Panc1 (cell line): ENCODE data around the gene CUL9.

ENCODE experiments used
- CTCF ChIP-seq: fragments of 450-650 bp; IDR thresholded peaks from 2 replicates; pipeline ENCODE4 v1.5.1; 2017; ENCODE audit warnings: mild to moderate bottlenecking
- REST ChIP-seq, 2 experiments: IDR thresholded peaks; 2 replicates each; pipeline ENCODE4 v1.6.1; 2011 to 2012; ENCODE audit warnings: low read depth in 2 of 2, control low read depth in 1 of 2, low read length in 1 of 2, mild to moderate bottlenecking in 1 of 2, moderate library complexity in 1 of 2; ENCODE audit not compliant: insufficient read depth in 1 of 2
- TCF7L2 ChIP-seq: IDR thresholded peaks from 2 replicates; pipeline ENCODE4 v1.6.1; 2011; ENCODE audit warnings: mild to moderate bottlenecking, low read depth, low read length, inconsistent platforms

- TF ChIP-seq TCF7L2 (no peak), CTCF (no peak), REST (IDR thresholded peaks at IDR 0.05; ENCODE audit: insufficient read depth in 1 of 2, low read depth in 2 of 2, low read length in 1 of 2) (no peak)
Measured at GRCh38 chr6:43188426-43188825, 6.4 kb downstream of the CUL9 start.
